Tibial nerve (tissue), 4 donors: ENCODE data around the gene VTI1A. TPM values are rescaled to one million over a fixed set of nuclear protein-coding genes. Genes with fewer than 3 reads are reported as not detected.

Experiments used
- DNase-seq, 2 donors: peaks; one replicate each; pipeline ENCODE4 v3.0.0-alpha.2; 2019; ENCODE audit warnings: low spot score in 2 of 2
- H3K27ac ChIP-seq, 4 donors: fragments of 200-600 bp; sonication (generic) in 3 of 4; one replicate each; pipeline ENCODE4 v1.5.1; 2017 to 2019; ENCODE audit warnings: mild to moderate bottlenecking in 1 of 4
- H3K27me3 ChIP-seq, 2 donors: fragments of 200-600 bp; sonication (generic) in 1 of 2; one replicate each; pipeline versions ENCODE4 v1.5.1 to v1.6.0; 2017 to 2019
- H3K36me3 ChIP-seq, 3 donors: fragments of 200-600 bp; sonication (generic); one replicate each; pipeline ENCODE4 v1.5.1; 2018 to 2019
- H3K4me1 ChIP-seq, 4 donors: fragments of 200-600 bp; sonication (generic) in 3 of 4; one replicate each; pipeline ENCODE4 v1.5.1; 2017 to 2019
- H3K4me3 ChIP-seq, 4 donors: fragments of 200-600 bp; sonication (generic) in 3 of 4; one replicate each; pipeline ENCODE4 v1.5.1; 2017 to 2019; ENCODE audit warnings: mild to moderate bottlenecking in 1 of 4, moderate library complexity in 1 of 4
- H3K9me3 ChIP-seq, 4 donors: fragments of 200-600 bp; sonication (generic) in 3 of 4; one replicate each; pipeline ENCODE4 v1.5.1; 2017 to 2019
- CTCF ChIP-seq, 5 experiments: fragments of 200-600 bp in 3 of 5; fragments of 450-650 bp in 2 of 5; sonication (generic) in 3 of 5; IDR thresholded peaks; one replicate each; pipeline ENCODE4 v1.5.1; 2016 to 2019; ENCODE audit warnings: antibody characterized with exemption in 5 of 5, mild to moderate bottlenecking in 3 of 5, moderate library complexity in 2 of 5
- EP300 ChIP-seq, 2 donors: sonication (generic); formaldehyde crosslinking; IDR thresholded peaks; one replicate each; pipeline ENCODE4 v1.6.1; 2017; ENCODE audit warnings: antibody characterized with exemption in 2 of 2, mild to moderate bottlenecking in 1 of 2
- POLR2A ChIP-seq, 2 donors: fragments of 450-650 bp; IDR thresholded peaks; one replicate each; pipeline ENCODE4 v1.6.1; 2017; ENCODE audit warnings: antibody characterized with exemption in 2 of 2, mild to moderate bottlenecking in 2 of 2, moderate library complexity in 2 of 2
- WGBS, 2 donors: methylation state at CpG; one replicate each; pipeline ENCODE4 v1.1.5; 2018; 5-methylcytosine and 5-hydroxymethylcytosine counted together
- total RNA-seq, 4 donors: library from RNA; depleted of rRNA; stranded (reverse); fragments of >200 nt; gene quantifications; one replicate each; pipeline ENCODE4 v1.1.0, GENCODE V29; 2016

VTI1A gene
- total RNA-seq, 4 donors from 2014 or later = 96.5 to 253 (median 127) TPM

GRCh38 chr10:112784022-112784461 lies 337.0 kb downstream of the VTI1A start:
- DNase-seq = no peak
- Histone ChIP-seq H3K4me1 (no peaks in the 10 kb centered on the region), H3K36me3 (peaks cover 0 to 5% (median 0%) of the 10 kb centered on the region in 3 donors), H3K4me3 (no peak overlapping the region), H3K27me3 (no peaks in the 10 kb centered on the region), H3K27ac (no peak overlapping the region), H3K9me3 (peaks cover 0 to 9% (median 0%) of the 10 kb centered on the region in 4 donors)
- WGBS, 2 donors = 74 to 77% methylated on average over 8 of the region's 8 CpGs
- no peak for TF ChIP-seq POLR2A (IDR thresholded peaks at IDR 0.05)
- TF ChIP-seq CTCF (IDR thresholded peaks at IDR 0.05) = no peak
- no peak for TF ChIP-seq EP300 (IDR thresholded peaks at IDR 0.05)

DNA sequence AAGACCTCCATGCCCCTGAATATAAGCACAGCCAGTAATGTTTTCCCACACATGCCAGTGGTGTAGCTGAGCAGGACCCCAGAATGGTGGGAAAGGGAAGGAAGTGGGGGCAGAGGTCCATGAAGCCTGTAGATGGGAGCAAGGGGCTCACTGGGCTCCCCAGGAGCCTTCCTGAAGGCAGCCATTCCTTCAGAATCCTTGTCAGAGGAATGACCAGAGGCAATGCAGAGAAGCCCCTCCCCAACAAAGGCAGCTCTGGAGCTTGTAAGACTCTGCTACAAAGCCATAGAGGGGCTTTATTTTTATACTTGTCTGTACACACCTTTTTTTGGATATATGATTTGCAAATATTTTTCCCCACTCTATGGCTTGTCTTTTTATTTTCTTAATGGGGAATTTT lies 338.1 kb downstream of the VTI1A start:
- H3K36me3 ChIP-seq = peaks cover 0 to 5% (median 0%) of the 10 kb centered on the region in 3 donors
- no peak overlapping the region for H3K27ac ChIP-seq
- H3K27me3 ChIP-seq = no peaks in the 10 kb centered on the region
- H3K4me3 ChIP-seq = no peak overlapping the region
- H3K4me1 ChIP-seq = no peaks in the 10 kb centered on the region
- TF ChIP-seq CTCF (IDR thresholded peaks at IDR 0.05) = no peak
- no peak for TF ChIP-seq POLR2A (IDR thresholded peaks at IDR 0.05)
- no peak for TF ChIP-seq EP300 (IDR thresholded peaks at IDR 0.05)
- DNase-seq = no peak
- H3K9me3 ChIP-seq = peaks cover 0 to 15% (median 0%) of the 10 kb centered on the region in 4 donors

DNA sequence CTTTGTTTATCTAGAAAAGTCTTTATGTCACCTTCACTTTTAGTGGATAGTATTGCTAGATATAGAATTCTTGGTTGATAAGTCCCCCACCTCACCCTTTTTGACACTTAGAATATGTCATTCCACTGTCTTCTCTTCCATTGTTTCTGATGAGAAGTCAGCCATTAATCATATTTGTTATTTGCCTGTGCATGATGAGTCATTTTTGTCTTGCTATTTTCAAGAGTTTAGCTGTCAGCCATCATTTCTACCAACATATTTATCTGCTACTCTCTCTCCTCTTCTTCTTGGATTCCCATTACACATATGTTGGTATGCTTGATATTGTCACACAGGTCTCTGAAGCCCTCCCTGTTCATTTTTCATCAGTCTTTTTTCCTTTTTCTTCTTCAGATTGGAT lies 342.2 kb downstream of the VTI1A start:
- Histone ChIP-seq H3K4me1 (peaks cover 0 to 9% (median 4%) of the 10 kb centered on the region in 4 donors), H3K4me3 (no peak overlapping the region)
- TF ChIP-seq POLR2A (IDR thresholded peaks at IDR 0.05) (no peak), EP300 (IDR thresholded peaks at IDR 0.05) (no peak), CTCF (IDR thresholded peaks at IDR 0.05) (no peak)

DNA sequence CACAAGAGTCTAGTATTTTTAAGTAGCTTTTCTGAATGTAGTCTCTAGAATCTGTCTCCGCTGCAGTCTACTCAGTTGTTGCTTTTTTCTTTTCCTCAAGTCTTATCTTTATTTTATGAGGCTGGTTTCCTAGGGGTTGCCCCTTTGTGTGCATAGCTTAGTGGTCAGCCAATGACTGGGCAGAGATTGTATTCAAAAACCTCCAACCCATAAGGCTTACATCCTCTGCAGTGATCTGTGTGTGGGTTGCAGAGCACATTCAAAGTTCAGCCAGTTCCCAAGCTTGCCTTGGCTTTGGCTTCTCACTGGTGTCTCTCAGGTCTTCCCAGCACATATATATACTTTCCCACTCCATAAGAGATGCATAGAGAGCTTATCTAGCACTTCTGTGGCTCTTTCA lies 343.0 kb downstream of the VTI1A start:
- WGBS, 2 donors = 100% methylated on average over 1 of the region's 1 CpG
- H3K27ac ChIP-seq = no peak overlapping the region
- no peak for DNase-seq

More for the DNA sequence above, 342.2 kb downstream of the VTI1A start:
- H3K27ac ChIP-seq = no peak overlapping the region
- H3K9me3 ChIP-seq = peaks cover 0 to 15% (median 0%) of the 10 kb centered on the region in 4 donors
- no peak for DNase-seq
- no peaks in the 10 kb centered on the region for H3K27me3 ChIP-seq
- H3K36me3 ChIP-seq = no peaks in the 10 kb centered on the region

DNA sequence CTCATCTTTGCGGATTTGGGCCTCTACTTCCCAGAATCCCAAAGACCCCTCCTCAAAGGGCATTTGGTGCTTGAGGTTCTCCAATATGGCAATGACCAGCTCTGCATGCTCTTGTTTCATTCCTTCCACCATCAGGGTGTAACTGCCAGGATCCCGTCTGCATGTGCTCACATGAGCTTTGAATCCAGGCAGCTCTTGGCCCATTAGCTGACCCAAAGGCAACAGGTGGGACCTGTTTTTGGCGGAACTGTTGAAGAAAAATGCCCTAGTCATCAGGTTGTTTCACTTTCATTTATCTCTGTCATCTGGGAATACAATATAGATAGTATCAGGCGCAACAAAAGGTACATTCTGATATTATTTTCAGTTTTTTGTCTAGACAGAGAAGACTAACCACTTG lies 343.9 kb downstream of the VTI1A start:
- no peaks in the 10 kb centered on the region for H3K27me3 ChIP-seq
- H3K4me3 ChIP-seq = no peak overlapping the region
- no peaks in the 10 kb centered on the region for H3K36me3 ChIP-seq
- H3K27ac ChIP-seq = no peak overlapping the region
- WGBS, 2 donors = 95 to 96% methylated on average over 4 of the region's 4 CpGs
- DNase-seq = no peak
- peaks cover 0 to 9% (median 4%) of the 10 kb centered on the region in 4 donors for H3K4me1 ChIP-seq
- TF ChIP-seq POLR2A (IDR thresholded peaks at IDR 0.05) = no peak
- no peak for TF ChIP-seq EP300 (IDR thresholded peaks at IDR 0.05)
- TF ChIP-seq CTCF (IDR thresholded peaks at IDR 0.05) = no peak
- peaks cover 0 to 15% (median 0%) of the 10 kb centered on the region in 4 donors for H3K9me3 ChIP-seq

More for the DNA sequence above, 343.0 kb downstream of the VTI1A start:
- Histone ChIP-seq H3K9me3 (peaks cover 0 to 15% (median 0%) of the 10 kb centered on the region in 4 donors), H3K27me3 (no peaks in the 10 kb centered on the region), H3K4me3 (no peak overlapping the region), H3K4me1 (peaks cover 0 to 9% (median 4%) of the 10 kb centered on the region in 4 donors), H3K36me3 (no peaks in the 10 kb centered on the region)
- TF ChIP-seq CTCF (IDR thresholded peaks at IDR 0.05) = no peak
